ENCODE results near the gene RNASEH2B.

GRCh38 chr13:51000061-51000460, 90.5 kb downstream of the RNASEH2B start:
- TF ChIP-seq EP300 (IDR thresholded peaks at IDR 0.05; ENCODE audit: low read depth) (no peak), CTCF (IDR thresholded peaks at IDR 0.05) (no peak), POLR2A (IDR thresholded peaks at IDR 0.05) (no peak), POLR2AphosphoS5 (IDR thresholded peaks at IDR 0.05) (no peak)
